Endothelial cell of umbilical vein (primary cell): ENCODE results near the gene DTD1.

Source experiments
- CTCF ChIP-seq, 2 donors: IDR thresholded peaks; 1 replicate in 1 of 2; 2 replicates in 1 of 2; pipeline ENCODE4 v1.5.1; 2011; ENCODE audit warnings: low read length in 2 of 2, mild to moderate bottlenecking in 2 of 2, moderate library complexity in 2 of 2, control low read depth in 1 of 2, inconsistent platforms in 1 of 2, low read depth in 1 of 2; ENCODE audit not compliant: insufficient read depth in 1 of 2; ENCODE audit errors: extremely low read depth in 1 of 2
- EZH2 ChIP-seq: IDR thresholded peaks from 2 replicates; pipeline ENCODE4 v1.6.1; 2012; ENCODE audit warnings: borderline replicate concordance, low read depth, mild to moderate bottlenecking, moderate library complexity, low read length, inconsistent platforms; ENCODE audit not compliant: severe bottlenecking
- FOS ChIP-seq: IDR thresholded peaks from 2 replicates; pipeline ENCODE4 v1.6.1; 2011; ENCODE audit warnings: mild to moderate bottlenecking, low read length, moderate library complexity, borderline replicate concordance; ENCODE audit not compliant: insufficient read depth
- GATA2 ChIP-seq: IDR thresholded peaks from 2 replicates; pipeline ENCODE4 v1.7.0; 2011; ENCODE audit warnings: low read depth, mild to moderate bottlenecking, moderate library complexity, mixed read lengths, low read length; ENCODE audit not compliant: insufficient read length, insufficient read depth
- JUN ChIP-seq: IDR thresholded peaks from 2 replicates; pipeline ENCODE4 v1.6.1; 2011; ENCODE audit warnings: borderline replicate concordance, low read depth; ENCODE audit not compliant: insufficient read length, insufficient read depth
- MYC ChIP-seq: IDR thresholded peaks from one replicate; pipeline ENCODE4 v1.6.1; 2011; ENCODE audit warnings: mild to moderate bottlenecking, low read depth, low read length
- POLR2A ChIP-seq: IDR thresholded peaks from 2 replicates; pipeline ENCODE4 v1.6.1; 2012; ENCODE audit warnings: low read depth, mild to moderate bottlenecking, control low read depth, low read length
- POLR2AphosphoS5 ChIP-seq: IDR thresholded peaks from 2 replicates; pipeline ENCODE4 v1.6.1; 2012; ENCODE audit warnings: low read depth, mild to moderate bottlenecking, control low read depth, low read length, moderate library complexity; ENCODE audit not compliant: insufficient read depth

- TF ChIP-seq CTCF (IDR thresholded peaks at IDR 0.05; ENCODE audit: extremely low read depth in 1 of 2, insufficient read depth in 1 of 2, low read depth in 1 of 2, low read length in 2 of 2) = no peak
- no peak for TF ChIP-seq POLR2A
- TF ChIP-seq EZH2 = no peak
- no peak for TF ChIP-seq MYC
- TF ChIP-seq GATA2 = no peak
- no peak for TF ChIP-seq POLR2AphosphoS5
- no peak for TF ChIP-seq FOS
- no peak for TF ChIP-seq JUN
Observed at GRCh38 chr20:18813483-18813882, 225.6 kb downstream of the DTD1 start, which contains the start of gene SCP2D1.
